Ramos (cell line): ENCODE measurements around the gene ATP6V0E2.
"Not testable (repeated sequence)": the region's sequence is repeated elsewhere in the genome, so short reads cannot be mapped to it uniquely, and the experiment has no call there.

Experiments used
- in situ Hi-C: fragments of 300-500 bp; cut with MboI; formaldehyde crosslinking; loops from one replicate; pipeline ENCODE4 v1.14.3; 2022; ENCODE audit warnings: low sequenced_read_pairs; ENCODE audit not compliant: unreplicated experiment

Gene ATP6V0E2

DNA sequence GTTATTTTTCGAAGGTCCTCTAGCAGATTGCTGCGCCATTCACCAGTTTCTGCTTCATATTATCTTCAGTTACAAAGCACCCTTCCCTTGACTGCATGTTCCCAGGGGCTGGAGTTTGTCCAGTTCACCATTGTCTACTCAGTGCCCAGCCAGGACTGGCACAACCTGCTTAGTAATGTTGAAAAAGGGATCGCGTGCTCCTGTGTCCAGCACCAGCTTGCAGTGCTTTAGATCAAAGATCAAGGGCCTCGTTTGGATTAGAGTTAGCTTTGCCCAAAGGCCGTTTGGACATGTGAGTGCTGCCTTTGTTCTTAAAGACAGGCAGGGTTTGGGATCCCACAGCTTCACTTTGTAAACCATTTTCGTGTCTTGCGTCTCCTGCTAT, 867 bp downstream of the ATP6V0E2 start:
- in situ Hi-C loops = no loop called here

DNA sequence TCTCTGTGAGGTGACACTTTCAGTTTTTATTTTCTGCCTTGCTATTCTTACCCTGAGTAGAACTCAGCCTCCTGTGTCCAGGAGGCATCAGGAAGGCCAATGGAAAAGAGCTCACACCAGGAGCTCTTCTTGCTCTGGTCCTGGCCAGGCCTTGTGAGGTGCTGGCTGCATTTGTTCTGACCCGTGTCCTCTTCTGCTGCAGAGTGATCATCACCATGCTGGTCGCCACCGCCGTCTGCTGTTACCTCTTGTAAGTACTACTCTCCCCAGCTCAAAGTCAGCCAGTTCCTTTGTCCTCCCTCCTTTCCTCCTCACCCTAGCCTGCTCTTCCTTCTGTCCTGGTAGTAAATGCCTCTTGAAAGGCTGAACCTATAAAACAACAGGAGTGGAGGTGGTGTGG, 1.6 kb downstream of the ATP6V0E2 start:
- in situ Hi-C loops = no loop called here

DNA sequence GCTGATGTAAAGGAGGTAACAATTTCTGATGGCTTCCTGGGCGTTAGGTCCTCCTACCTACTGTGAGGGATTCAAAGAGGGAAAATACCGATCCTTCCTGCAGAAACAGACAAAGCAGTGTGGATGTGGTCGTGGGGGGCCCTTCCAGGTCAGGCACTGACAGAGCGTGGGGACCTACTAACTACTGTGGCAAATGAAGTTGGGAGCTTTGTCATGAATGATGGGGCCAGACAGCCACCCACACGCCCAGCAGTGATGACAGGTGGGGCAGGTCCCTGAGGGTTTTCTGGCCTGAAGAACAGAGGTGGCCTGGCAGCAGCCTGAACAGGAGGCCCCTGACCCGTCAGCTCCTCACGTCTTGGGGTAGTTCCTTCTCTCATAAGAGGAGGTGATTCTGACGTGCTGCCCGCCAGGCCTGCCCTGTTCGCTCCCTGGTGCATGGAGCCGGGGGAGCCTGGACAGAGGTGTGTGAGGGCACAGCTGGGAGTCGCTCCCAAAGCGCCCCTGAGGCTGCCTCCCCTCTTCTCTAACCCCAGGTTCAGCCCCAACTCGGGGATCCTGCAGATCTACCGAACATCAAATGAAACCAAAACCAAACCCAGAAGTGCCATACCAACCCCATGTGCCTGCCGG, 4.2 kb downstream of the ATP6V0E2 start:
- in situ Hi-C loops = no loop called here

DNA sequence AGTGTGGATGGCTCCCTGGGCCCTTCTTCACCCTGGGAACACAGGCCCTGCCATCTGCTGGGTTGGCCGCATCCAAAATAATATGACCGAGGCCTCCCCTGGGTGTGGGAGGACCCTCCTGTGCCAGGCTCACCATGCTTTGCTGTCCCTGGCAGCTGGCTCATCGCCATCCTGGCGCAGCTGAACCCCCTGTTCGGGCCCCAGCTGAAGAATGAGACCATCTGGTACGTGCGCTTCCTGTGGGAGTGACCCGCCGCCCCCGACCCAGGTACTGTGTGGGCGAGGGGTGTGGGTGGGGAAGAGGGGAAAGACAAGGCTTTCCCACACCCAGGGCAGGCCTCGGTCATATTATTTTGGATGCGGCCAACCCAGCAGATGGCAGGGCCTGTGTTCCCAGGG, 4.8 kb downstream of the ATP6V0E2 start:
- in situ Hi-C loops = no loop called here

DNA sequence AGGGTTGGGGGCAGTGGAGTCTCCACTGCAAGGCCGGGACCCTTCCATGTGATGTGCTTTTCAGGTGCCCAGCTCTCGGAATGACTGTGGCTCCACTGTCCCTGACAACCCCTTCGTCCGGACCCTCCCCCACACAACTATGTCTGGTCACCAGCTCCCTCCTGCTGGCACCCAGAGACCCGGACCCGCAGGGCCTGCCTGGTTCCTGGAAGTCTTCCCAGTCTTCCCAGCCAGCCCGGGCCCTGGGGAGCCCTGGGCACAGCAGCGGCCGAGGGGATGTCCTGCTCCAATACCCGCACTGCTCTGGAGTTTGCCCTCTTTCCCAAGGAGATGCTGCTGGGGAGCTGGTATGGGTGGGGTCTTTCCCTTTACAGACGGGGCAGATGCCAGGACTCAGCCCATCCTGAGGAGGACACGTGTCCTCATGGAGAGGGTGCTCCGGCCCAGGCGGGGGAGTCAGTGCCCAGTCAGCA, 5.5 kb downstream of the ATP6V0E2 start:
- in situ Hi-C loops = no loop called here

DNA sequence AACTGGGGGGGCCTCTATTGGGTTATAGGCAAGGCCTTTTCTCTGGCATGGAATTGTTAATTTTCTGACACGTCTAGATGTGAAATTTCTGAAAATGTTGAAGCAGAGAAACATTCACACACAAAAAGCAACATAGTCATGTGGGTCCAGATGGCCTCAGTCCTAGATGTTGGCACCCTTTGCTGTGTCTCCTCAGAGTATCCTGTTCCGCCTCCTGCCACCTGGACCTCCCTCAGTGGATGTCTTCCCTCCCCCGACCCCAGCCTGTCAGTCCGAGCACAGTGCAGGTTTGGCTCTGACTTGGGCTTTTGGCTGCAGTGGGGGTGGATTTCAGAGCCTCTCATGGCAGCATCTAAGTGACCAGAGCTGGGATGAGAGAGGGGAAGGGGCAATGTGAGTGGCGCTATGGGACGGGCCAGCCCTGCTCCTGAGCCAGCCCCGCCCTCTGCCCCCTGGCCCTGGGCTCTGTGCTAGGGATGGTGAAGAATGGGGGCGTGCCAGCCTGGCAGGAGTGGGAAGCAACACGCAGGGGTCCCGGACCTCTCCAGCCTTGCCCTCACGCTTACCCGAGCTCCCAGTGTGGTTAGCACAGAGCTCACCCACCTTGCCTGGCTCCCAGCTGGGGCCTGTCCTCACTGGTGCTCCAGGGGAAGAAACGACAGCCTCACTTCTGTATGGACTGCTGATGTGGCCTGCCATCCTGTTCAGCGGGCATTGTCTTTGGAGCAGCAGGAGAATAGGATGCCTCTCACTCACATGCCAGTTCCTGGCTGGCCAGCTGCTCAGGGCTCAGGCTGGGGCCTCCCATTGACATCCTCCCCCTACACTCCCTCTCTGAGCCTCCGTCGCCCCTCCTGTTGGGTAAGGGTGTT, 6.2 kb downstream of the ATP6V0E2 start:
- in situ Hi-C loops = no loop called here

DNA sequence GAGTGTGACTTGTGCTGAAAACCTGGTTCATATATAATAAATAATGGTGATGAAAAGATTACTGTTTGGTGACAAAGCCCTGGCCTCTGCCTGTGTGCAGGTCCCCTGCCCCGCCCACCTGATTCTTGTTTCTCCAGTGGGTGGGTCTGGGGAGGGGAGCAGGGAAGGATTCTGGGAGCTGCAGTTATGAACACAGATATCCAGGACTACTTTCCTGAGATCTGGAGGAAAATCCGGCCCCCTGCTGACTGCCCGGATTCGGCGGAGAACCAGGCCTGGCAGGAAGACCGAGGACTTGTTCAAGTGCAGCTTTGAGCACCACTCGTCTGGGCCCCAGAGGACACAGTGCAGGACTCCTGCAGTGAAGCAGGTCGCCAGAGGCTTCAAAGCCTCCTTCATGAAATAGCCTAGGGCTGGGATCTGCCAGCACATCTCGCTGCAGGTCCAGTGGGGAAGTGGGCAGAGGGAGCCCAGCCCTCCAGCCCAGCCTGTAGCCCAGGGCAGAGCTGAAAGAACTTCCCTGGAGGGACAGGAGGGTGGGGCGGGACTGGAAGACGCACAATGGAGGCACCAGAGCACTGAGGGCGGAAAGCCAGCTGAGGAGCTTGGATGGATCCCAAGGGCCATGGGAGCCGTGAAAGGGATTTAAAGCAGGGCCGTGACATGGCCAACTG, 7.0 kb downstream of the ATP6V0E2 start:
- in situ Hi-C loops = no loop called here

DNA sequence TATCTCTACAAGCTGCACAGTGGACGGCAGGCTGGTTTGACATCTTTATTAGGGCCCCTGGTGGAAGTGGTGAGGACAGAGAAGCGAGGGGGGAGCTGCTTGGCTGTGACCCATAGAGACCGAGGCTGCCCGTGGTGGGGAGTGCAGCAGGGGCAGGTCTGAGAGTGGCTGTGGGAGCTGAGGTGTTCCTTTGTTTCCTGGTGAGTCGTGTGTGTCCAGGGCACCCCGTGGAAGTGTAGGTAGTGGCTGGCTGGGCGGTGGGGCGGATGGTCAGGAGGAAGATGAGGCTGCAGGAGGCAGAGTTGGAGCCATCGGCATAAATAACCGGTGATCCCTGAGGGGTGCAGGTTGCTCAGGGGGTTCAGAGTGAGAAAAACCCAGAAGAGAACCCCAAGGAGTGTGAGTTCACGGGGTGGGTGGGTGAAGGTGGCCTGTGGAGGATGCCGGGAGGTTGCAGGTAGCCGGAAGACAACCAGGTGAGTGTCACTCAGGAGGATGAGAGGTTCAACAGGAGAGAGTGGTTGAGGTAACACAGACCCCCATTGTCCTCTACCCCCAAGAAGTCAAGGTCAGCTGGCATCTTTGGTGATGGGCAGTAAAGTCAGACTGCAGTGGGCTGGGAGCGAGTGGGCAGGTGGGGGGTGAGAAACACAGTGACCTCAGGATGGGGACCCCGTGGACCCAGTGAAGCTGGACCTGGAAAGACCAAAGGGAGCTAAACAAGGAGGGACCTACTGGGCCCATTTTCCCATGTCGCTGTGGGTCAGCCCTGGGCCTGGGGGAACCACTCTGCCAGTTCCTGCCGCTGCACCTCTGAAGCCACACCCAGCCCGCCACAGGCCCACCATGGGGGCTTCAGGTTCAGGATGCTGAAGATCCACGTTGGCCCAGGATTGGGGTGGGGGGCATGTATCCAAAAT, 7.8 kb downstream of the ATP6V0E2 start:
- in situ Hi-C loops = no loop called here

DNA sequence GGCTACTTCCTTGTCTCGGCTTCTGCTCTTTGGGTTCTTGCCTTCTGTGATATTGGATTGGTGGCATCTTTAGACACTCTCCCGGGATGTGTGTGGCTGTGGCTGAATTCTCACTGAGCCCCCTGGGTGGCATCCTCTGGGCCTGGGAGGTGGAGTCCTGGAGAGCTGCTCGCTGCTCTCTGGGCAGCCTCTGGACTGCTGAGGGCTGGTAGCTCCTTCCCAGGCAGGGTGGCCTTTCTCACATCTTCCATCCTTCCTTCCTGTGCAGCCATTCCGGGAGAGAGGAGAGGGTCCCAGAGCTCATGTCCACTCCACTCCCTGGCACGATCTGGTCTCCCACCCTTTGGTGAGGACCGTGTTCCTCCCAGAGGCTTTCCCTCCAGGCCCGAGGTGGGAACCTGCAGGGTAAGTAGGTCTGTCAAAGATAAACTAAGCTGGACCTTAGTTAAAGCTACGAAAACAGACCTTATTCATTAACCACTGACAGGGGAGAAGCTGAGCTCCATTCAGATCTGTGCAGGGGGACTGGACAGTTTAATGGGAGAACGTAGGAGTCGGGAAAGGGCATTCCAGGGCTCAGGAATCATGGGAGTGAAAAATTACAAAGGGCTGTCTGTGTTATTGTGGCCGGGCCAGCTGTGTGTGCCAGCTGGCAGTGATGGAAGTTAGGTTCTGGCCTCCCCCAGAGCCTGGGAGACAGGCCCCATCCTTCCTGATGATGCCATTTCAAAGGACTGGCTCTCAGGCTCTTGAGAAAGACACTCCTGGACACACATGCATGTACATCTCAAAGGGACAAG, 8.7 kb downstream of the ATP6V0E2 start:
- in situ Hi-C loops = no loop called here

DNA sequence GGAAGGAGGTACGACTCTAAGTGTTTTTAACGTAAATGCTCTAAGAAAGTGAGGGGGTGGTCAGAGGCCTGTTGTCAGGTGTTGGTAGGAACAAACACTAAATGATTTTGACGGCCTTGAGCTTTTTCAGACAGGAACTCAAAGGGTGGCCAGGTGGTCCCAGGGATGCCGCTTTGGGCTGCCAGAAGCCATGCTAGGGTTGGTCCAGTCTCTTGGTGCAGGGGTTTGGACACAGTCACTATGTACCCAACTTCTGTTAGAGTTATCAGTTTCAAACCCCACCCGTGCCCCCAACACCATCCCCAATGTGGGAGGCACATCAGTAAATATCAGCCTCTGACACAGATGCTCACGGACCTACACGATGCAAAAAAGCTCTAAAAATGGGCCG, 9.3 kb downstream of the ATP6V0E2 start:
- in situ Hi-C loops = no loop called here

DNA sequence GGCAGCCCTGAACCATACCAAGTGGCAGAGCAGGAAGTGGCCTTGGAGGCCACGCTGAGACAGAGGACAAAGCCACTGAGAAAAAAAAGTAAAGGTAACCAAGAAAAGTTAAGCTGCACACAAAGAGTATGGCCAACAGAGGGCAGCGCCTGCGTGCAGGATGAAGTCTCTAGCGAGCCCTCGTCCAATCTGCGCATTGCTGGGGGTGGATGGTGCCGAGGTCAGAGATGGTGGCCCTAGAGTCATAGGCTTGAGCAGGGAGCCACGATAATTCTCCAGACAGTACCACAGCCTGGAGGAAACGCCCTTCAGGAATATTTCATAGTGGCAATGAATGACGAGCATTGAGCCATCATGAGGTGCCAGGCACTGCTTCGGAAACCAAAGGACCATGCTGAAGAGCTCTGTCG, 9.7 kb downstream of the ATP6V0E2 start:
- in situ Hi-C loops = no loop called here

DNA sequence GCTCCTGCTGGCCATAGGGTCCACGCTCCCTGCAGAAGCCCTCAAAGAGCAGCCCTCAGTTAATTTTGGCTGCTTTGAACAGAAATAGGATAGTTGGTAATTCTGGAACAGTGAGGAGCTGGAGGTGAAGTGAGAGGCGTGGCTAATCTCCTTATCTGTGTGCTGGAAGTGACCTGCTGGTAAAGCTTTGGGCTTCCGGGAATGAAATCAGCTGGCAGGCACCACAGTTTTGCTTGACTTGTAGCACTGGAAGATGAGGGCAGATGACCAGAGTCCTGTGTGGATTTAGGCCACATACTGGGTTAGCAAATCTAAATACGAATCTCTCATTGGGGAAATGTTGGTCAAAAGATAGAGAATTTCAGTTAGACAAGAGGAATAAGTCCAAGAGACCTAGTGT, 10.2 kb downstream of the ATP6V0E2 start:
- in situ Hi-C loops = no loop called here

DNA sequence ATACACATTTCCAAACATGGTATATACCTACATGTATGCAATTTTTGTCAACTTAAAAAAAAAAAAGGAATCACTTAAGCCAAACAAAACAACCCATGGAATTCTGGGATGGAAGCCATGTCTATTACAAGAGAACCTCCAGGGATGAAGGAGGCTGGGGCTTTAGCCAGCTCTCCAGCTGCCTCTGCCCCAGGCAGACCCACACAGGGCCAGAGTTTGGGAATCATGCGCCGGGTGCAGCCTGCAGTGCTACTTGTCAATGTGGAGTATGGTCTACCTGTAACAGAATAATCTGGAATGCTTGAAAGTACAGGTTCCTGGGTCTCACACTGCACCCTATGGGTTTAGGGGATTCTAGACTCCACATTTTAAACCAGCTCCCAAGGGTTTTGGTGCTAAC, 10.8 kb downstream of the ATP6V0E2 start:
- in situ Hi-C loops = no loop called here

DNA sequence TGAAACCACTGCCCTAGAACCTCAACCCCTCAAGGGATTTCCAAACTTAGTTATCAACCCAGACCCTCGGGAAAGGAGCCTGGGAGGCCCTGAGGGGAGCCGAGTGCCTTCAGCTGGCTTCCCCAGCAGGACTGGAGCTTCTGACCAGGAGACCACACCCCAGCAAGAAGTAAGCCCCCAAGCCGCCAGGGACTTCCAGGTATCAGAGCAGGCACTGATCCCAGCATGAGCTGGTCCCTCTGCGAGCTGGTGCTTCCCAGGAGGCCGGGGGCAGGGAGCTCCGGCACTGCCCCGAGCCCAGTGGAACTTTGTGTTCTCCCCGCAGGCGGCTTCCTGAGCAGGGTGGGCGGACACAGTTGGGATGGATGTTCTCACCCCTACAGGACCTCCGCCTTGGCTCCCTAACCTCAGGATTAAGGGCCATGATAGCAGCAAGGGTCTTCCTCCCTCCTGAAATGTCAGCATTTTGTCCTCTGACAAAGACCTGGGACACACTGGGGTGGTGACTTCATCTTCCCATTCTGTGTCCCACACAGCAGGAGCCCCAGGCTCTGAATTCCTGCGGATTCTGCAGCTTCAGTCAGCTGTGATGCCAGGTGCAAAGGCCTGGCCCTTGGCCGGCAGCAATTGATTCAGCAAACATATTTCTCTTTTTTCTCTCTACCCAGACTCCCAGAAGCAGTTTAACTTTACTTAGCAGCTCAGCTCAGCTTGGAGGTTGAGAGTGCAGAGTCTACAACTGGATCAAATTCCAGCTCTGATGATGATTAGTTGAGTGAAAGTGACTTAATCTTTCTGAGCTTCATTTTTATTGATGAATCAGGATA, 11.6 kb downstream of the ATP6V0E2 start:
- in situ Hi-C loops = no loop called here

DNA sequence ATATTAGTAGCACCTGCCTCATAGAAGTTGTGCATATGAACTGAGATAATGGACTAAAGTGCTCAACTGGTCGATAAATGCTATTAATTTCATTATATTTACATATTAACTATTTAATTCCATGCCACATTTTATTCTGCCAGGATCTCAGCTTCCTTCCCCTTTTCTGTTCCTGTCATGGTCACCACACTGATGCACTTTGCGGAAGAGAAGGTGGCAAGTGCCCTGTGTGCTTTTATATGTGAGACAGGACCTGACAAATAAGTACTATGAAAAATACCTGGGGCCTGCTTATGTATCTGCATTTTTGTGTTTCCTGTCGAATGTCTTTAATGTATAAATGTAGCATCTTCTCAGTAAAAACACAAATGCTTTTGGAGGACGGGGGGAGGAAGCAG, 12.2 kb downstream of the ATP6V0E2 start:
- in situ Hi-C loops = no loop called here

DNA sequence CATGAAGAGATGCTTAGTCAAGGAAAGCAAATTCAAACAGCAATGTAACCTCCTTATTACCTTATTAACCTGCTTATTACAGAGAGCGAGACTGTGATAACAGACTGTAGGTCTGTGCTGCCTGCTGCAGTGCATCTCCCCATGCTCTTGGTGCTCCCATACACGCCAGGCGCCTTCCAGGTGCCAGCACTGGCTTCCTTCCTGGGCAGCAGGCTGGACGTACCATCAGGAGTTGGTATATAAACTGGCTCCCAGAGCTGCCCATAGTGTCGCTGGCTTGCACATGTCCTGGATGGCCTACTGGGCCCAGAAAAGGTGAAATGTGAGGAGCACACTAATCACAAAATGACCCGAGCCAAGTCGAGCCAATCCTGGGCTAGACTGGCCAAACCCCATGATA, 13.5 kb downstream of the ATP6V0E2 start:
- in situ Hi-C loops = no loop called here

DNA sequence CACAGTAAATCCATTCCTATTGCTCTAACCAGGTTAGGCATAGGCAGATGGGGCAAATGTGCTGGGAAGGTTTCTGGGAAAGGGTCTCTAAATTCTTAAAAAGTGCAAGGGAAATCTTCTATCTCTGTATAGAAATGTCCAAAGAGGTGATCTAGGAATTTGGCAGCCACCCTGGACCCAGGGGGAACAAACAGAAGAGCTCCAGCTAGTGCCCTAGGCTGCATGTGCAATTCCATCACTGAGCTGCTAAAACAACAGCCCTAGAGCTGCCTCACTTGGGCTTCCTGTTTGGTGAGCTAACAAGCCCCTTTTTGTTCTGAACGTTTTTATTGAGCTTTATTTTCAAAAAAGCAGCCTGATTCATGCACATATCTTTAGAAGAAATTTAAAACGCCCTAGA, 16.9 kb downstream of the ATP6V0E2 start:
- in situ Hi-C loops = not testable (repeated sequence)

DNA sequence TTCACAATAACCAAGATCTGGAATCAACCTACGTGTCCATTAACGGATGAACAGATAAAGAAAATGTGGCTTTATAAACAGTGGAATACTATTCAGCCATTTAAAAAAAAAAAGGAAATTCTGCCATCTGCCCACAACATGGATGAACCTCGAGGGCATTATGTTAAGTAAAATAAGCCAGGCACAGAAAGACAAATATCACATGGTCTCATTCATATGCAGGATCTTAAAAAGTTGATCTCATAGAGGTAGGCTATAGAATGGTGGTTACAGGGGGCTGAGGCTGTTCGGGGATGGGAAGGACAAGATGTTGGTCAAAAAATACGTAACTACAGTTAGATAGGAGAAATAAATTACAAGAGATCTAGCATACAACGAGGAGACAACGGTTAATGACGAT, 21.2 kb downstream of the ATP6V0E2 start:
- in situ Hi-C loops = not testable (repeated sequence)
